SW 1271 (cell line): Measurements from ENCODE around the gene OBSCN.
"Not testable (repeated sequence)": the region's sequence is repeated elsewhere in the genome, so short reads cannot be mapped to it uniquely, and the experiment has no call there.

Experiments
- DNase-seq, 2 experiments: peaks; one replicate each; lab custom pipeline; 2025; lab: John Stamatoyannopoulos, UW

Gene OBSCN

DNA sequence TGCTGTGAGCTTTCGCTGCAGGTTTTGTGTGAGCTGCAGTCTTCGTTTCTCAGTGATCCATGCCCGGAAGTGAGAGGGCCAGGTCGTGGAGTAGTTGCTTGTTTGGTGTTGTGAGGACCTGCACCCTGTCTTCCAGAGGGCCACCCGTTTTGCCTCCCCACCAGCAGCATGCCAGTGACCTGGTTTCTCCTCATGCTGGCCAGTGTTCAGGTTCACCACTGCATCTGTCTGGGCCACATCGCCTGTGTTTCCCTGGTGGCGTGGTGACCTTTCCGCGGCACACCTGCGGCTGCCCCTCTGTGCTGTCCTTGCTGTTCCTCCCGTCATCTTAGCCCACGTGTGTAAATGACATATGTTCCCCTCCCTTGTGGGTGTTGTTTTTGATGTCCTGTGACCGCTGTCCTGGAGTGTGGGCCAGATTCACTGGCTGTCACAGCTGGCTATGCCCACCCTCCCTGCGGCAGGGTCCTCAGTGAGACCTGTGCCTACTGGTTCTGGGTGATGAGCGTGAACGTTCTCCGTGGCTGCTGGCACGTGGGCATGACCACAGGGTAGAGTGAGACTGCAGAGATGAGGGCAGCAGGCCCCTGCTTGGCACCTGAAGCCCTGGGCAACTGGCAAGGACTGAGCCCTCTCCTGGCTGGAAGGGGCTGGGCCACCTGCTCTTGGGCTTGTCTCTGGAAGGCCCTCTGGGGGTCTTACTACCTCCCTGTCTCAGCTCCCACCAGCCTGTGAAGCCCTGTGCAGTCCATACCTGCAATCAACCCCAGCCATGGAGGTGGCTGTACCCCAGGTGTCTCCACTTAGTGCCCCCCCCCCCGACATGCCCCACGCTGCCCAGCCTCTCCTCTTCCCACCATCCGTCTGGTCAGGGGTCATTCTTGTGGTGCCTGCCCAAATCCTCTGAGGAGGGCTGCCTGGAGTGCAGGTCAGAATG, 35.0 kb upstream of the OBSCN start:
- no peak for DNase-seq

DNA sequence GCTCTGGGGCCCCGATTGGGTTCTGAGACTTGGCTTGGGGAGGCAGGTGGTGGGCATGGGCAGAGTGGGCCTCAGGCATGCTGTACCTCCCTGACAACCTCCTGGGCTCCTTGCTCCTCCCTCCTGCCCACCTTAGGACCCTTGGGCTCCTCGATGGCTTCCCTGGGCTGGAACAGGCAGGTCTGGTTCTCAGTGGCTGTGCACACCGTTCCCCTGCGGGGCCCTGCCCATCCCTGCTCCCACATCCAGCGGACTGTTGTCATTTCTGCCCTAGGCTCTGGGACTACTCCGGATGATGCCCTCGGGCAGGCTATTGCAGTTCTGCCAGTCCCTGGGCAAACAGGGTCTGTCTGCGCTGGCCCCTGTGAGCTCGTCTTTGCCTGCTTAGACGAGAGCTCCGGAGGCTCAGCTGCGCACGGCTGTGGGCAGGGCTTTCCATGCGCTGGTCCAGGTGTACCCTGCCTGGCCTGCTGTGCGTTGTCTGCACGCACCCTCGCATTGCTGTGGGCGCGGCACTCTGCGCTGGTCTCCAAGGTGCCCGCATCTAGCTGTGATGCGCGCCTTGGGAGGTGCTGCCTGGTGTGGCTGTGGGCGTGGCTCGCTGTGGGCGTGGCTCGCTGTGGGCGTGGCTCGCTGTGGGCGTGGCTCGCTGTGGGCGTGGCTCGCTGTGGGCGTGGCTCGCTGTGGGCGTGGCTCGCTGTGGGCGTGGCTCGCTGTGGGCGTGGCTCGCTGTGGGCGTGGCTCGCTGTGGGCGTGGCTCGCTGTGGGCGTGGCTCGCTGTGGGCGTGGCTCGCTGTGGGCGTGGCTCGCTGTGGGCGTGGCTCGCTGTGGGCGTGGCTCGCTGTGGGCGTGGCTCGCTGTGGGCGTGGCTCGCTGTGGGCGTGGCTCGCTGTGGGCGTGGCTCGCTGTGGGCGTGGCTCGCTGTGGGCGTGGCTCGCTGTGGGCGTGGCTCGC, 34.0 kb upstream of the OBSCN start:
- not testable (repeated sequence) for DNase-seq

DNA sequence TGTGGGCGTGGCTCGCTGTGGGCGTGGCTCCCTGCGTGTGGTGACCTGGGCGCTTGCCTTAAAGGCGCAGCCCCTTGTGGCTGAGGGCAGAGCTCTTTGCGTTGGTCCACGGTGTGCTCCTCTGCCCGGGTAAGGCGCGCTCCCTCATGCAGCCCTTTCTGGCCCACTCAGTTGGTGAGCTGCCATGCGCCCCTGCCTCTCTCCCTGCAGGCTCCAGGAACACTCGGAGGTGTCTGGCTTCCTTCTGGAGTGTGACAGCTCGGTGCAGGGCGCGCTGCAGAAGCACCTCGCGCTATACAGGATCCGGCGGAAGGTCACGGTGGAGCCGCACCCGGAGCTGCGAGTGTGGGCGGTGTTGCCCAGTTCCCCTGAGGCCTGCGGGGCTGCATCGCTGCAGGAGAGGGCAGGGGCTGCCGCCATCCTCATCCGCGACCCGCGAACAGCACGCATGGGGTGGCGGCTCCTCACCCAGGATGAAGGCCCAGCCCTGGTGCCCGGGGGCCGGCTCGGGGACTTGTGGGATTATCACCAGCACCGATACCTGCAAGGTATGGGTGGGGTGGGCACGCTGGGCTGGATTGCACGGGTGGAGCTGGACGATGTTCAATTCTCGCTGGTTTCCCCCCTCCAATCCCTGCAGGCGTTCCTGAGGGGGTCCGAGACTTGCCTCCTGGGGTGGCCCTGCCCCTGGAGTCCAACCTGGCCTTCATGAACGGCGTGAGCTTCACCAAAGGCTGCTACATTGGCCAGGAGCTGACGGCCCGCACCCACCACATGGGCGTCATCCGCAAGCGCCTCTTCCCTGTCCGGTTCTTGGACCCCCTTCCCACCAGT, 33.1 kb upstream of the OBSCN start:
- DNase-seq: no peak

DNA sequence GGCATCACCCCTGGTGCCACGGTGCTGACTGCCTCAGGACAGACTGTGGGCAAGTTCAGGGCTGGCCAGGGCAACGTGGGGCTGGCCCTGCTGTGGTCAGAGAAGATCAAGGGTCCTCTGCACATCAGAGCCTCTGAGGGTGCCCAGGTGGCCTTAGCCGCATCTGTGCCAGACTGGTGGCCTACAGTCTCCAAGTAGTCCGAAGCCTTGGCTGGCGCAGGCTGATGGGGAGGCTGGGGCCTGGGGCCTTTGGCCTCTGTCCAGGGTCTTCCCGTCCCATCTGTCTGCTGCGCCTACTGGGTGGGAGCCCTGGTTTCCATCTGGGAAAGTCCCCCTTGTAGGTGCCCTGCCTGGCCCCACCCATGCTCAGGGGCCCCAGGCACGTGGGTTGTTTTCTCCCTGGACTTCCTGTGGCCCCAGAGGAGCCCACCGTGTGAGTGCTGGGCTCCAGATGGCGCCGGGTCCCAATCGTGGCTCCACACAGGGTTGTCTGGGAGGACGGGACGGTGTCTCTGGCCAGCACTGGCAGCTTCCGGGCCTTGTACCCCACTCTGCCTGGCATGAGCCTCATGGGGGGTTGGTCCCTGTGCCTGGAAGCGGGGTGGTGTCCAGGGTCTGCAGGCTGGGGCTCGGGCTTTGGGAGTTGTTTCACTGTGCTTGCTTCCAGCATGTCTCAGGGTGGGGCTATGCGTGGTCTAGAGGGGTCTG, 32.4 kb upstream of the OBSCN start:
- DNase-seq: no peak

DNA sequence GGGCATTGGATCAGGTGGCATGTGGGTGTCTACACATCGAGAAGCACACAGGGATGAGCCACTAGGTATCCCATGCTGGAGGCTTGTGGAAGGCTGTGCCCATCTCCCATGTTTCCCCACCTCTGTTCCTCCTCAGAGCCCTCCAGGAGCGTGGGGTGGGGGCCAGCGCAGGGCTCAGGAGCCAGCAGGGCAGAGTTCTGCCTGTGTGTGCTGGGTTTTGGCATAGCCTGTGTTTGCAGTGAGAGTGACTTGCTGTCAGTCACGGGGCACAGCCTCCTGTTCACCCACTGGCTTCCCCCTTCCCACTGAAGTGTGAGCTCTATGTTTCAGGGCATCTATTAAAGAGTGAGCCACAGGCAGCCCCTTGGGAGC, 31.8 kb upstream of the OBSCN start:
- no peak for DNase-seq

DNA sequence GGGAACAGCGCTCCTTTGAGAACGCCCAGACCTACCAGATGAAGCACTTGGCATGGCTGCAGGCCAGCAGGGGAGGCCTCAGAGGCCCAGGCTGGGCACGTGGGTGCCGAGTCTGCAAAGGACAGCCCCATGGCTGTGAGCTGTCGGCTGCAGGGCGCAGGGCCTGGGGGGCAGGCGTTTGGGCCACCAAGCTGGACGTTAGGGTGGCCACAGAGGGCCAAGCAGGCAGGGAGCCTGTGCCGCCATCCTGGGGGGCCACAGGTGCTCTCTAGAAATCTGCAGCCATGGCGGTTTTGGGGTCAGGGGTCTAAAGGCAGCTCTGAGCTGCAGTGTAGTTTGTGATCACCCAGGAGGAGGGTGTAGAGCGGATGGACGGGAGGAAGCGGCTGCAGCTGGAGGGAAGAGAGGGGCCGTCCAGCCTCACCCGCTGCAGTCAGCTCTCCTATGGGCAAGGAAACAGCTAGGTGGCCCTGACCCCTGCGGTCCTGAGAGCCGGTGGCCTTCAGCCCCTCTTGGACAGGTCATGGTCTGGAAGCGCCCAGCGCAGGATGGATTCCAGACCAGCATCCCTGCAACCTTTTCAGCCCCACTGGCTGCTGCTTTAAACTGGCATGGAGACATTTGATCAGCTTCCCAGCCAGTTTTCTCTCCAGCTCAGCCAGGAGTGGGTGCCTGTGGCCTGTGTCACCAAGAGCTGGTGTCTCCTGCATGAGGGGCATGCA, 31.2 kb upstream of the OBSCN start:
- no peak for DNase-seq

DNA sequence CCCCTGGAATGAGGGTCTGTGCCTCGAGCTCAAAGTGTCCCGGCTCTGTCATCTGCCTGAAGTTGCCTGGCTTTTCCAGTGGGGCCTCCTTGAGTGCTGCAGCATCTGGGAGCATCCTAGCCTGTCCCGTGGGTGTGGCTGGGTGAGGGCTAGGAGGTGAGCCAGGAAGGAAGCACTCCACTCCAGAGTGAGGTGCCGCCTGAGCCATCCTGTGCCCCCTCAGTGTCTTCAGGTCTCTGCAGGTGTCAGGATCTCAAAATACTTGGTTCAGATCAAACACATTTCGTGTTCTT, 30.7 kb upstream of the OBSCN start:
- DNase-seq: no peak

DNA sequence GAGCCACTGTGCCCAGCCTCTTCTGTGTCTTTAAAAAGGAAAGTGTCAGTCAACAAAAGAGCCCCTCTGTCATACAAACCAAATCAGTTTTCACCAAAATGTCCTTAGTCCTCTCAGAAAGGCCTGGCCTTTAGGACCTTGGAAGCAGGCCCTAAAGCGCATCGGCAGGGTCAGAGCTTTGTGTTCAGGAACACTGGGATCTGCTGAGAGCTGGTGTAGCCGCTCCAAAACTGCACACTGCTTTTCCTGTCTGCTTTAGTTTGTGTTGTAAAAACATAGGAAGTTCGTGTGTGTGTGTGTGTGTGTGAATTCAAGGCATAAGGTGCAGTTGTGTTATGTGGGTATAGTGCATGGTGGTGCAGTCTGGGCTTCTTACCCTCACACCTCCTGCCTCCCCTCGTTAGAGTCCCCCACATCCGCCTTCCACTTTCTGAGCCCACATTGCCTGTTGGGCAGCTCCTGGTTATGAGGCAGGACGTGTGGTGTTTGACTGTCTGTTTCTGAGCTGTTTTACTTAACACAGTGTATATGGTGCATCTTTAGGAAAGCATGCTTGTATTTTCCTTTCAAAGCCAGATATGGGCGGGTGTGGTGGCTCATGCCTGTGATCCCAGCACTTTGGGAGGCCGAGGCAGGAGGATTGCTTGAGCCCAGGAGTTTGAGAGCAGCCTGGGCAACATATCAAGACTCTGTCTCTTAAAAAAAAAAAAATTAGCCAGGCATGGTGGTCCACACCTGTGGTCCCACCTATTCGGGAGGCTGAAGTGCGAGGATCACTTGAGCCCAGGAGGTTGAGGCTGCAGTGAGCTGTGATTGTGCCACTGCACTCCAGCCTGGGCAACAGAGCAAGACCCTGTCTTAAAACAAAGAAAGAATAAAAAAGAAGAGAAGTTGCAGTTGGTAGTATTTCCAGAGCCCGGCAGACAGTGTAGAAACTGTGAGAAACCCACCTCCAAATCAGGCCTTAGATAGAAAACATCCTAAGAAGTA, 29.8 kb upstream of the OBSCN start:
- no peak for DNase-seq

DNA sequence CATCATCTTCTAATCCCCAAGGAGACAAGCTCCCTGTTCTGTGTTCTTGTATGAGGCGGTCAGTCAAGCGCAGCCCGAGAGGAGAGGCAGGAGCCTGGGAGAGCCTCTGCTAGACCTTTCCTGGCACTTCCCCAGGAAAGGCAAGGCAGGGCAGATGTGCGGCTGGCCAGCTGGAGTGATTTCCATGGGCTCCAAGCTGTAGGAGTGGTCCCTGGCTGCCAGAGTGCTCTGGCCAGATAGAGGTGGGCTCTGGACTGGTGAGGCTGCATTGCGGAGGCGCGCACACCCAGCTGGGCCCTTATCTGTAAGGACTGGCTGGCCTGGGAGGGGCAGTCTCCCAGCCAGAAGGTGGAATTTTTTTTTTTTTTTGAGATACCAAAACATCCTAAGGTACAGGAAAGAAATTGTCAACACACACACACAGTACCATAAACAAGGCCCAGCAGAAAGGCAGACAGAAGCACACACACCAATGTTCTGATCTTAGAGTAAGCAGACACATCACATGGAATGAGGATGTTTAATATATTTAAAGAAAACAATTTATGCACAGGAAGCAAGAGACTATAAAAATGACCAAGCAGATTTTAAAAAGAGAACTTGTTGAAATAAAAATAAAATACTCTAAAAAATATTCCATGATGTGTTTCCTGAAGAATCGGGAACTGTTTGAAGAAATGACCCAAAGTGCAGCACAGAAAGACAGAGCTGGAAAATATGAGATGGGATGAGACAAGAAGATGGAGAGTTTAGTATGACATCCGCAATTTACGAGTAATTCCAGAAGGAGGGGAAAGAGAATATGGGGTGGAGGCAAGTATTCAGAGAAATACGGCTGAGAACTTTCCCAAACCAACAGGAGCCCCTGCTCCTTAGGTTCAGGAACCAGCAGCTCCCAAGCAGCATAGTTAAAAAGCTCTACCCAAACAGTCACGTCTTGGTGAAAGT, 28.8 kb upstream of the OBSCN start:
- no peak for DNase-seq

DNA sequence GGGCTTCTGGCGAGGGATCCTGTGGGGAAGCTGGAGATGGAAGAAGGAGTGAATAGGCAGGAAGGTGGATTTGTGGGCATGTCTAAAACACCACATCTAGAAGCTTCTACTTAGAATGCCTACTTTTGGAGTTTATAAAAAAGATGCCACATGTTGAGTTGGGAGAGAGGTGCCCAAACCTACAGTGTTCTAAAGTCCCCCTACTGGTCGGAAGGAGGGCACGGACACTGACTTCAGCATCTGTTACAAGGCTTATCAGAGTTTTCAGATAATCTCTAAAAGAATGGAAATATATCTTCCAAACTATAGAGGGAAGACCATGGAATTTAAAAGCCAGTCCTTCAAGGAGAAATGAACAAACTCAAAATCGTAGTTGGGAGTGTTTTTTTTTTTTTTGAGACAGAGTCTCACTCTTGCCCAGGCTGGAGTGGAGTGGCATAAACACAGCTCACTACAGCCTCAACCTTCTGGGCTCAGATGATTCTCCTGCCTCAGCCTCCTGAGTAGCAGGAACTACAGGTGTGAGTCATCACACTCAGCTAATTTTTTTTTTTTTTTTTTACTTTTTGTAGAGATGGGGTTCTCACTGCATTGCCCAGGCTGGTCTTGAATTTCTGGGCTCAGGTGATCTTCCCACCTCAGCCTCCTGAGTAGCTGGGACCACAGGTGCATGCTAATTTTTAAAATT, 27.4 kb upstream of the OBSCN start:
- DNase-seq: no peak

DNA sequence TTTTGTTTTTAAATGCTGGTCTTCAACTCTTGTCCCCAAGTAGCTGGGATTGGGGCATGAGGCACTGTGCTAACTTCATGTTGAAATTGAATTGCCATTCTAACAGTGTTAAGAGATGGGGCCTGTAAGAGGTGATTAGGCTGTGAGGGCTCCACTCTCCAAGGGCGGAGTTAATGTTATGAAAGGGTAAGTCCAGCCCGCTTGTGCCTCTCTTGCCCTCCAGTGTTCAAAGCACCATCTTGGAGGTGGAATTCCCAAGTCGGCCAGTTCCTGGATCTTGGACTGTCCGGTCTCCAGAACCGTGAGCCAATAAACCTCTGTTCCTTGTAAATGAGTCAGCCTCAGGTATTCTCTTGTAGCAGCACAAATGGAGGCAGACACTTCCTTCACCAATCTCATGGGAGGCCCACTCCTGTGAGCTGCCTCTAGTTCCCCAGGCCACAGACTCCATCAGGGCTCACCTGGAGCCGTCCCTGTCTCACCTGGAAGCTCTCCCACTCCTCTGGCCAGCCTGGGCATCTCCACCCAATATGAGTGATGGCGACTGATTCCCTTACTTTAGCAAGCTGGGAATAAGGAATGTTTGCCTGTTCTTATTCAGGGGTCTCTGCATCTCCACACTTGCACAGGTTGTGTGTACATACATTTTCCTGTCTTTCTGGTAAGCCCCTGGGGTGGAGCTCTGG, 26.7 kb upstream of the OBSCN start:
- DNase-seq: no peak

DNA sequence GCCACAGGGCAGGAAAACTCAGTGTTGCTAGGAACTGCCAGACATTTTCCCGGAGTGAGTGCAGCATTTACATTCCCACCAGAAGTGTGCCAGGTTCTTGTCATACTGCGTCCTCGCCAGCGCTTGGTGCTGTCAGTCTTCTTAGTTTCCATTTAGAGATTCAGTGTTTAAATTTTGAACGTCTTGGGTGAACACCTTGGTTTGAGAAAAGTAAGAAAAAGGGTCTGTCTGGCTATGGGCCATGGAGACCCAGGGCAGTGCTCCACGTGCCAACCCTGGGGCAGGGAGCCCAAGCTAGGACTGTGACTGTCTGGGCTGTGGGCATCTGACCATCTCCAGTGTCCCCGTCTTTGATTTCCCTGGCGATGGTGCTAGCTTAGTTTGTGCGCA, 26.2 kb upstream of the OBSCN start:
- DNase-seq: no peak

DNA sequence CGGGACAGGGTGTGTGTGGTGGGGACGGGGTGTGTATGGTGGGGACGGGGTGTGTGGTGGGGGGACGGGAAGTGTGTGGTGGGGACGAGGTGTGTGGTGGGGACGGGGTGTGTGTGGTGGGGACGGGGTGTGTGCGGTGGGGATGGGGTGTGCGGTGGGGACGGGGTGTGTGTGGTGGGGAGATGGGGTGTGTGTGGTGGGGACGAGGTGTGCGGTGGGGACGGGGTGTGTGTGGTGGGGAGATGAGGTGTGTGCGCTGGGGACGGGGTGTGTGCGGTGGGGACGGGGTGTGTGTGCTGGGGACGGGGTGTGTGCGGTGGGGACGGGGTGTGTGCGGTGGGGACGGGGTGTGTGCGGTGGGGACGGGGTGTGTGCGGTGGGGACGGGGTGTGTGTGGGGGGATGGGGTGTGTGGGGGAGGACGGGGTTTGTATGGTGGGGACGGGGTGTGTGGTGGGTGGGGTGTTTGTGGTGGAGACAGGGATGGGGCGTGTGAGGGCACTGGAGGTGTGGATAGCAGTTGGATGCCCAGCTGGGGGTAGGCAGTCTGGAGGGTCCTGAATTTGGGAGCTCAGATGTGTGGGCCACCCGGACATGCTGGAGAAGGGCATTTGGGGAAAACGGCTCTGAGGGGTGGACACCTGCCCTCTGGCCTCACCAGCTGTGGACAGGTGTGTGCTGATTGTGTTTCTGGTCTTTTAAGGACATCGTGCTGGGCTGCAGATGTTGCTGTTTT, 25.4 kb upstream of the OBSCN start:
- no peak for DNase-seq

DNA sequence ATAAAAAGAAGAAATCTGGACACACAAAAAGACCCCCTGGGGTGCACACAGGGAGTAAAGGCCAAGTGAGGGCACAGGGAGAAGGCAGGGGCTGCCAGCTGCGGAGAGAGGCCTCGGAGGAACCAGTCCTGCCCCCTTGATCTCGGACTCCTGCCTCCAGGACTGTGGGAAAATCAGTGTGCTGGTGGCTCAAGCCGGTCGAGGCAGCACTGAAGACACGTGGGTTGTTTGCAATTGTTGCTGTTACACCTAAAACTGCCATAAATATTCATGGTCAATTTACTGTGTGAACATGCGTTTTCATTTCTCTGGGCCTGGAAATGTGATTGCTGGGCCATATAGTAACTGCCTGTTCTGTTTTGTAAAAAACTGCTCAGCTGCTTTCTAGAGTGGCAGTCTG, 23.7 kb upstream of the OBSCN start:
- DNase-seq: no peak

DNA sequence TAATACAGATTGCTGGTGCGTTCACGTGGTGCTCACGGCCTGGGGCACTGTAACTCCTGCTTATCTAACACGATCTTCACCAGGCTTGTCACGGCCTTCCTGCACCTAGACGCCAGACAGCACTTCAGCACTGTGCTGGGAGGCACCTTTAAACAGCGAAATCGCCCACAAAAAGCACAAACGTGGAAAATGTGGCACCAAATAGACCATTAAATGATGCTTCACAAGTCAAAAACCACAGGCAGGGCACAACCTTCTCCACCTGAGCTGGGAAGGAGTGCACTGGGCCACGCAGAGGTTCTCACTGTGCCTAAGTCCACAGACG, 22.2 kb upstream of the OBSCN start:
- DNase-seq: no peak

DNA sequence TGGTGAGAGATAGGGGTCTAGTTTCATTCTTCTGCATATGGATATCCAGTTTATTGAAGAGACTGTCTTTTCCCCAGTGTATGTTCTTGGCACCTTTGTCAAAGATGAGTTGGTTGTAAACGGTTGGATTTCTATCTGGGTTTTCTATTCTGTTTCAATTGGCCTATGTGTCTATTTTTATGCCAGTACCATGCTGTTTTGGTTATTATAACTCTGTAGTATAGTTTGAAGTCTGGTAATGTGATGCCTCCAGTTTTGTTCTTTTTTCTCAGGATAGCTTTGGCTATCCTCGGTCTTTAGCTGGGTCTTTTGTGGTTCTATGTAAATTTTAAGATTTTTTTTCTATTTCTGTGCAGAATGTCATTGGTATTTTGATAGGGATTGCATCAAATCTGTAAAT, 19.6 kb upstream of the OBSCN start:
- not testable (repeated sequence) for DNase-seq

DNA sequence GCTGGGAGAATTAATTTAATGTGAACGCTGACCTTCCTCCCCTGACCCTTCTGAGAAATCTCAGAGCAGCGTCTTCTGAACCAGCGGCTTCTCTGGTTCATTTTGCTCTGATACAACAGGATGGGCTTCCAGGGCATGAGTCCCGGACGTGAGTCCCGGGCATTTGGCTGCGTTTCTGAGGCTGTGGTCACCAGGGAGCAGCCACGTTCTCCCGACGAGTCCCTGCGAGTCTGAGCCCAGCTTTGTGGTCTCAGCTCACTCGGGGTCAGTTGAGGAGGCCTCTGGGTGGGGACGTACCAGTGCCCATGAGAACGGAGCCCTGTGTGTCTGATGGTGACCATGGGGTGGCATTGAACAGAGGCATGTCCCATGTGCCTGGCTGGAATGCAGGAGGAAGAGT, 17.7 kb upstream of the OBSCN start:
- no peak for DNase-seq
